ENCODE results near the gene DTD1. TPM values are rescaled to one million over a fixed set of nuclear protein-coding genes. Genes with fewer than 3 reads are reported as not detected.

DTD1 gene
- total RNA-seq = 10 to 100 TPM; 31.2 to 51.6 TPM

GRCh38 chr20:18587665-18588573, at the start of gene DTD1:
Gene DTD1 (plus strand): TSS chr20:18588054. CDS start chr20:18588073, 19 bp downstream.
- intact Hi-C loops (cut with DNase I) = no loop called here
- DNase-seq (ENCODE audit: low spot score) = peak; percentile 90
- H3K27me3 ChIP-seq (replicated peaks; ENCODE audit: insufficient read depth) = no peaks in the 10 kb centered on the region
- no peaks in the 10 kb centered on the region for H3K36me3 ChIP-seq
- H3K4me3 ChIP-seq = peak within 1 kb of the TSS; percentile 78 to 93
- H3K4me1 ChIP-seq (replicated peaks) = no peaks in the 10 kb centered on the region
- WGBS = under 1% methylated on average over 56 of the region's 88 CpGs
- H3K9me3 ChIP-seq = no peaks in the 10 kb centered on the region
- TF ChIP-seq POLR2A (IDR thresholded peaks at IDR 0.05) = peak; percentile 32
- TF ChIP-seq CTCF (IDR thresholded peaks at IDR 0.05) = peak; percentile 34 to 74 (median 62)
- peak; percentile 34 for TF ChIP-seq POLR2AphosphoS5 (IDR thresholded peaks at IDR 0.05)
- H3K27ac ChIP-seq = peak within 1 kb of the TSS; percentile 62 to 73

GRCh38 chr20:18541741-18542140, 46.1 kb upstream of the DTD1 start:
- H3K4me1 ChIP-seq (replicated peaks) = no peaks in the 10 kb centered on the region
- no peaks in the 10 kb centered on the region for H3K27me3 ChIP-seq (replicated peaks; ENCODE audit: insufficient read depth)
- intact Hi-C loops (cut with DNase I) = no loop called here
- no peaks in the 10 kb centered on the region for H3K9me3 ChIP-seq
- TF ChIP-seq POLR2A (IDR thresholded peaks at IDR 0.05) = no peak
- TF ChIP-seq CTCF (IDR thresholded peaks at IDR 0.05) = no peak
- no peak for TF ChIP-seq POLR2AphosphoS5 (IDR thresholded peaks at IDR 0.05)
- no peak for DNase-seq (ENCODE audit: low spot score)
- 77% methylated on average over 5 of the region's 5 CpGs for WGBS
- no peak overlapping the region for H3K27ac ChIP-seq
- no peak overlapping the region for H3K4me3 ChIP-seq
- H3K36me3 ChIP-seq = peaks cover 0 to 4% of the 10 kb centered on the region in 2 donors

GRCh38 chr20:18543216-18543615, 44.6 kb upstream of the DTD1 start:
- intact Hi-C loops (cut with DNase I) = no loop called here

GRCh38 chr20:18543932-18544331, 43.9 kb upstream of the DTD1 start:
- H3K4me1 ChIP-seq (replicated peaks) = no peaks in the 10 kb centered on the region
- H3K9me3 ChIP-seq = no peaks in the 10 kb centered on the region
- intact Hi-C loops (cut with DNase I) = no loop called here
- no peaks in the 10 kb centered on the region for H3K27me3 ChIP-seq (replicated peaks; ENCODE audit: insufficient read depth)
- peaks cover 0 to 4% of the 10 kb centered on the region in 2 donors for H3K36me3 ChIP-seq
- no peak for TF ChIP-seq POLR2A (IDR thresholded peaks at IDR 0.05)
- TF ChIP-seq CTCF (IDR thresholded peaks at IDR 0.05) = no peak
- no peak for TF ChIP-seq POLR2AphosphoS5 (IDR thresholded peaks at IDR 0.05)
- H3K4me3 ChIP-seq = no peak overlapping the region
- H3K27ac ChIP-seq = no peak overlapping the region
- no peak for DNase-seq (ENCODE audit: low spot score)
- WGBS = 69% methylated on average over 7 of the region's 7 CpGs

More at GRCh38 chr20:18543216-18543615, 44.6 kb upstream of the DTD1 start:
- H3K4me1 ChIP-seq (replicated peaks) = no peaks in the 10 kb centered on the region
- peaks cover 0 to 4% of the 10 kb centered on the region in 2 donors for H3K36me3 ChIP-seq
- H3K4me3 ChIP-seq = no peak overlapping the region
- no peaks in the 10 kb centered on the region for H3K27me3 ChIP-seq (replicated peaks; ENCODE audit: insufficient read depth)
- TF ChIP-seq POLR2A (IDR thresholded peaks at IDR 0.05) (no peak), CTCF (IDR thresholded peaks at IDR 0.05) (no peak), POLR2AphosphoS5 (IDR thresholded peaks at IDR 0.05) (no peak)
- H3K27ac ChIP-seq = no peak overlapping the region
- 95% methylated on average over 4 of the region's 4 CpGs for WGBS
- no peaks in the 10 kb centered on the region for H3K9me3 ChIP-seq
- no peak for DNase-seq (ENCODE audit: low spot score)
